COLO668 (cell line): ENCODE measurements around the gene CSNK1A1L.
A peak's percentile ranks its signal among the peaks of the same experiment; 100 is the strongest.
"Not testable (repeated sequence)": the region's sequence is repeated elsewhere in the genome, so short reads cannot be mapped to it uniquely, and the experiment has no call there.

Source experiments
- DNase-seq: peaks from one replicate; lab custom pipeline; 2025; ENCODE audit not compliant: unreplicated experiment; lab: John Stamatoyannopoulos, UW

The CSNK1A1L gene

DNA sequence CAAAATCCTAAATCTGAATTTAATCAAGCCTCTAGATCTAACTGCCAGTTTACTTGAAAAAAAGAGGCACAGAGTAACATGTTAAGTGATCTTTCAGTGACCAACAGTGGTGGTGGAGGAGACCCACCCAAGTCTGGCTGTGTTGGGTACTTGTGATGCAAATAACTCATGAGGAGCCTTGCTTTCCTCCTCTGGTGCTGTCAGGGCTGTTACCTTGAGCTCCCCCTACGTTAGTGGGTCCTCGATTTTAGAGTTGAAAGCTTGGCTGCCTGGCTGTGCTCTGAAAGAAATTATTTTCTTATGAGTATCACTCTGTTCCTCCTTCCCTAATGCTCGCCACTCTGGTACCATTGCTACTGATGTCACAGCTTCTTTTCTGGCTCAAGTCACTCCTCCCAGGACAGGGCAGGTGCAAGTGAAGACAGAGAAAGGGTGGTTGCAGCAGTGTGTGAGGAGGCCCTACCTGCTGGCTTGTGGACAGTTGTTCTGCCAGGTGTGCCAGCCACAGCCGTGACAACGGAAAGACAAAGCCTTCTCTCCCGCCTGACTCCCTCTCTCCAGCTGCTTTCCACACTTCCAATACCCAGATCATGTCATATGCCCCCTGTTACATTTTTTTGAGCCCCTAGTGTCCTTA is 39.5 kb downstream of the CSNK1A1L start:
- DNase-seq: peak; percentile 29

DNA sequence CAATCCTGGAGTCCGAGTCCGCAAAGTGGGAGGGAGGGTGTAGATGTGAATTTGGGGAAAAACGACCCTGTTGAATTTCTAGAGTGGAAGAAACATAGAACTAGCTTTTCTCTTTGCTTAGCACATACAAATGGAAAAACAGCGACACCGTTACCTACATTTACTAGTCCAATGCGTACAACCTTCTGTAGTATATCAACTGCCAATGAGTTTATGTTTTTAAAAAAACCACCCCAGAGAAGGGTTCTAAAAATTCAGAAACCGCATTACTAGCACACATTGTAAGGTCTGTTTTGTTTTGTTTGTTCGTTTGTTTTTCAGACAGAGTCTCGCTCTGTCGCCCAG is 45.6 kb downstream of the CSNK1A1L start:
- DNase-seq: no peak

DNA sequence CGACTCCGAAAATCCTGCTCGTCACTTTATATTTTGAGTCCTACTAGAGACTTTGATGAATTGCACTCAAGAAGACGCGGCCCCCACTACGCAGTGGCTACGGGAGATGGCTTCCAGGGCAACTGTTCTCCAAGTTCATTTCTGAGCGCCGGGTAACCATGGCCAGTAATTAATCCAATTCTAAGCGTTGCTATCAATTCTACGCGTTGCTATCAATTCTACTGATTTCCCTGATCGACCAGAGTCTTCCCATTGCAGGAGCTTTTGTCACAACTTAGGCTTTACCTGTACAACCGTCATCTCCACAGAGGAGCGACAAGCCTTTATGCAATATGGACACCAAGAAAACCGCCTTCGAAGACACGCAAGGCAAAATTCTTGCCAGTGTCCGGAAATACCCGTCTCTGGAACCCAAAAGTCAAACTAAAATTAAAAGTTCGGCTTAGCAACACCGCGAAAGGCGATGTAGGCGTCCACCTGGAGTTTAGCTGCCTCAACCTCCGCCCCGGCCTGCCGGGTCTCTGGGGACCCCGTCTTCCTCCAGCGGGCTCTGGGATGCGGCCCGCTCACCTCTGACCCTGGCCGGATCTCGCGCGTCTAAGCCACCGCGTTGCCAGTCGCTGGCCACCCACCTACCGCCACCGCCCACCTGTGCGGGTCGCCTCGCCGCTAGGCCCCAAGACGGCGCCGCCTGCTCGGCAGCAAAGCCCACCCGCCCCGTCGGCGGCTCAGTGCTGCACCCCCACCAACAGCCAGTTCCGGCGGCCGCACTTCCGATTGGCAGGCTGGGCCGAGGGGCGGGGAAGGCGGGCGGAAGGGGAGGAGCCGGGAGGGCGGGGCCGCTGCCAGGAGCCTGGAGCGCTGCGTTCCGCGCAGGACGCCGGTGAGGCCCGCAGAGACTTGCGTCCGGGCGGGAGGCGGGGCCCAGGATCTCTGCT is 46.3 kb downstream of the CSNK1A1L start, which contains the start of gene SUPT20H:
Gene SUPT20H, minus strand, starts transcription at position 779 of the 938 bp plus-strand sequence. CDS start 8,198 bp downstream, outside the sequence.
- DNase-seq: peak; percentile 99

DNA sequence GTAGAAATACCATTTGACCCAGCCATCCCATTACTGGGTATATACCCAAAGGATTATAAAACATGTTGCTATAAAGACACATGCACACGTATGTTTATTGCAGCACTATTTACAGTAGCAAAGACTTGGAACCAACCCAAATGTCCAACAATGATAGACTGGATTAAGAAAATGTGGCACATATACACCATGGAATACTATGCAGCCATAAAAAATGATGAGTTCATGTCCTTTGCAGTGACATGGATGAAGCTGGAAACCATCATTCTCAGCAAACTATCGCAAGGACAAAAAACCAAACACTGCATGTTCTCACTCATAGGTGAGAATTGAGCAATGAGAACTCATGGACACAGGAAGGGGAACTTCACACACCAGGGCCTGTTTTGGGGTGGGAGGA is 49.2 kb downstream of the CSNK1A1L start:
- not testable (repeated sequence) for DNase-seq
